Measurements from ENCODE around the gene SPATA45. TPM values are rescaled to one million over a fixed set of nuclear protein-coding genes. Genes with fewer than 3 reads are reported as not detected.

Gene SPATA45
- total and polyA plus RNA-seq, 2 of the 8 experiments (the other 6 are each of a cell fraction or from before 2014, with no cell fraction given) = 0.21 to 0.65 TPM

GRCh38 chr1:212785871-212786270 is 61.6 kb downstream of the SPATA45 start:
- ChIA-PET POLR2A (ENCODE audit: partially characterized antibody) (interaction anchor here (0.6 to 1.6 kb wide), 2 partner anchors 25 to 72 kb away, joined by 3 read pairs; no protein-coding TSS in a partner anchor), CTCF (ENCODE audit: partially characterized antibody) (interaction anchor here (0.7 to 1.9 kb wide), 6 partner anchors 15 to 328 kb away, joined by 3 to 5 read pairs (median 4); no protein-coding TSS in a partner anchor)
- H3K36me3 ChIP-seq (ENCODE audit: control insufficient read depth in 2 of 4, insufficient read depth in 4 of 4, low read length in 3 of 4) = peaks cover 5 to 60% (median 29%) of the 10 kb centered on the region in 4 experiments; a peak in 7 of 8 replicates
- TF ChIP-seq CTCF (IDR thresholded peaks at IDR 0.05; ENCODE audit: control extremely low read depth in 1 of 3, insufficient read depth in 1 of 3, low read depth in 1 of 3, low read length in 3 of 3) (no peak), RAD21 (IDR thresholded peaks at IDR 0.05 in 1 of 2, conservative IDR thresholded peaks at IDR 0.05 in 1 of 2; ENCODE audit: low read depth in 2 of 2, low read length in 2 of 2) (no peak), SIN3A (conservative IDR thresholded peaks at IDR 0.05 in 1 of 2, IDR thresholded peaks at IDR 0.05 in 1 of 2; ENCODE audit: low read depth in 1 of 2, low read length in 2 of 2) (no peak), CBX8 (IDR thresholded peaks at IDR 0.05; ENCODE audit: borderline replicate concordance, low read depth, low read length) (no peak), KDM1A (IDR thresholded peaks at IDR 0.05; ENCODE audit: borderline replicate concordance, low read length) (no peak), ATF2 (IDR thresholded peaks at IDR 0.05; ENCODE audit: low read length) (no peak), ZNF274 (IDR thresholded peaks at IDR 0.05; ENCODE audit: borderline replicate concordance, extremely low read depth, low read length) (no peak), GTF2F1 (IDR thresholded peaks at IDR 0.05; ENCODE audit: borderline replicate concordance, low read depth, low read length) (no peak)

More at GRCh38 chr1:212785871-212786270, 61.6 kb downstream of the SPATA45 start:
- H3K79me1 ChIP-seq (ENCODE audit: low read depth, low read length) = no peaks in the 10 kb centered on the region; the same call in 1 of the 2 replicates
- no peaks in the 10 kb centered on the region for H4K20me1 ChIP-seq (replicated peaks in 1 of 2; ENCODE audit: control insufficient read depth in 1 of 2, insufficient read depth in 2 of 2, low read length in 2 of 2)
- no peak overlapping the region for H2BK12ac ChIP-seq (ENCODE audit: low read depth, low read length)
- H3K4ac ChIP-seq (replicated peaks; ENCODE audit: insufficient read length, low read depth, low read length) = no peak overlapping the region
- H2BK15ac ChIP-seq (ENCODE audit: low read length) = no peak overlapping the region
- FAIRE-seq (no peak), DNase-seq (ENCODE audit: low read depth in 1 of 2, low spot score in 2 of 2) (no peak)
- H3K4me2 ChIP-seq (ENCODE audit: insufficient read depth in 1 of 2, low read depth in 2 of 2, low read length in 2 of 2) = no peak overlapping the region
- H4K8ac ChIP-seq (ENCODE audit: extremely low read depth, insufficient read depth, low read length) = no peak overlapping the region
- no peak overlapping the region for H3K9ac ChIP-seq (replicated peaks in 1 of 4; ENCODE audit: extremely low read depth in 1 of 4, low read depth in 3 of 4, low read length in 3 of 4)
- no peak overlapping the region for H4K5ac ChIP-seq (ENCODE audit: insufficient read length, low read depth, low read length)
- WGBS, 2 experiments (ENCODE audit: extremely low coverage in 1 of 2, insufficient coverage in 1 of 2, insufficient read length in 1 of 2, insufficient replicate concordance in 2 of 2, low coverage in 1 of 2, low lambda C conversion rate in 2 of 2, missing lambda C conversion rate in 1 of 2) = 100% methylated on average over 1 of the region's 1 CpG; no CpG with 5 or more reads in 1 of the 2 experiments
- no peak overlapping the region for H3K23ac ChIP-seq (ENCODE audit: insufficient read length)
- H3K18ac ChIP-seq (ENCODE audit: extremely low read depth, low read length) = no peak overlapping the region
- no peak overlapping the region for H3K56ac ChIP-seq (replicated peaks; ENCODE audit: insufficient read length, low read depth, low read length)
- H3K4me3 ChIP-seq (ENCODE audit: extremely low read depth in 1 of 4, insufficient read depth in 2 of 4, low read depth in 3 of 4, low read length in 4 of 4) = no peak overlapping the region
- no peak overlapping the region for H3K14ac ChIP-seq (ENCODE audit: insufficient read length)
- H4K91ac ChIP-seq (replicated peaks; ENCODE audit: insufficient read length, low read length) = no peak overlapping the region
- H3K79me2 ChIP-seq (ENCODE audit: control insufficient read depth in 1 of 2, insufficient read depth in 2 of 2, low read length in 2 of 2) = peaks cover 0 to 32% of the 10 kb centered on the region in 2 experiments; a peak in 2 of 4 replicates
- H2AK5ac ChIP-seq (ENCODE audit: low read depth, low read length) = no peak overlapping the region
- H2BK5ac ChIP-seq (ENCODE audit: low read depth, low read length) = no peak overlapping the region
- no peaks in the 10 kb centered on the region for H3K27me3 ChIP-seq (replicated peaks in 1 of 4; ENCODE audit: control insufficient read depth in 3 of 4, extremely low read depth in 1 of 4, insufficient read depth in 3 of 4, low read length in 3 of 4)
- H3K4me1 ChIP-seq (replicated peaks in 1 of 4; ENCODE audit: control insufficient read depth in 3 of 4, insufficient read depth in 4 of 4, low read length in 3 of 4) = peaks cover 0 to 3% (median 0%) of the 10 kb centered on the region in 4 experiments; a peak in 3 of 7 replicates
- H2BK20ac ChIP-seq (ENCODE audit: low read length) = no peak overlapping the region
- H3K27ac ChIP-seq (ENCODE audit: low read depth, low read length) = no peak overlapping the region
- H3K23me2 ChIP-seq (ENCODE audit: low read depth, low read length) = 0 out of 2 replicates have a peak, but pooled peaks cover under 1% of the 10 kb centered on the region
- H2AFZ ChIP-seq (ENCODE audit: low read length) = no peak overlapping the region
- H2BK120ac ChIP-seq (replicated peaks; ENCODE audit: low read depth, low read length) = no peak overlapping the region
- no peaks in the 10 kb centered on the region; a peak in 1 of 4 replicates for H3K9me3 ChIP-seq (ENCODE audit: insufficient read depth in 2 of 2, low read depth in 1 of 2, low read length in 1 of 2)

All from H1 (cell line).